Cardiac muscle cell (in vitro differentiated cells and primary cell): ENCODE data around the gene TM2D1. TPM values are rescaled to one million over a fixed set of nuclear protein-coding genes. Genes with fewer than 3 reads are reported as not detected.
A peak's percentile ranks its signal among the peaks of the same experiment; 100 is the strongest.
"Not testable (repeated sequence)": the region's sequence is repeated elsewhere in the genome, so short reads cannot be mapped to it uniquely, and the experiment has no call there.

ENCODE experiments used
- DNase-seq, 2 donors: peaks; one replicate each; pipeline versions ENCODE4 v3.0.0 to v3.0.0-alpha.2; 2010 to 2017; ENCODE audit warnings: low read depth in 1 of 2, low spot score in 1 of 2
- H3K27ac ChIP-seq: fragments of 200-600 bp; sonication (generic); 2 replicates; pipeline ENCODE4 v1.5.1; 2016
- H3K27me3 ChIP-seq: fragments of 200-600 bp; sonication (generic); 2 replicates; pipeline ENCODE4 v1.6.0; 2016; ENCODE audit warnings: control low read depth
- H3K36me3 ChIP-seq: fragments of 200-600 bp; sonication (generic); 2 replicates; pipeline ENCODE4 v1.5.1; 2016; ENCODE audit warnings: control low read depth
- H3K4me1 ChIP-seq: fragments of 200-600 bp; sonication (generic); 2 replicates; pipeline ENCODE4 v1.8.1; 2017; ENCODE audit warnings: low read depth, mild to moderate bottlenecking, mixed run types
- H3K4me3 ChIP-seq: fragments of 200-600 bp; sonication (generic); 2 replicates; pipeline ENCODE4 v1.5.1; 2016; ENCODE audit warnings: mild to moderate bottlenecking
- H3K9me3 ChIP-seq: fragments of 200-600 bp; sonication (generic); 2 replicates; pipeline ENCODE4 v1.5.1; 2017; ENCODE audit warnings: low read depth, mild to moderate bottlenecking, control low read depth
- CTCF ChIP-seq: IDR thresholded peaks from 2 replicates; pipeline ENCODE4 v1.5.1; 2012; ENCODE audit warnings: low read depth, mild to moderate bottlenecking, low read length
- polyA plus RNA-seq: library from polyadenylated mRNA; unstranded; fragments of >200 nt; fragmentation: Nextera tagmentation; extraction: Ambion mirVana; gene quantifications from 2 replicates; pipeline ENCODE4 v1.2.1, GENCODE V29; 2016
- total RNA-seq: library from RNA; depleted of rRNA; stranded (reverse); fragments of >200 nt; gene quantifications from 2 replicates; pipeline ENCODE4 v1.2.3, GENCODE V29; 2016

Gene TM2D1
- total and polyA plus RNA-seq, 2 experiments from 2014 or later: 46.4 to 97.8 TPM

GRCh38 chr1:61692155-61692800 lies 32.7 kb downstream of the TM2D1 start:
- Histone ChIP-seq H3K27me3 (no peaks in the 10 kb centered on the region), H3K36me3 (peaks cover 4% of the 10 kb centered on the region), H3K9me3 (no peaks in the 10 kb centered on the region), H3K27ac (no peak overlapping the region), H3K4me1 (no peaks in the 10 kb centered on the region), H3K4me3 (no peak overlapping the region)
- no peak for TF ChIP-seq CTCF
- DNase-seq: peak in 1 of 2 donors; percentile 35

GRCh38 chr1:61687901-61688300 lies 37.0 kb downstream of the TM2D1 start:
- H3K27me3 ChIP-seq: no peaks in the 10 kb centered on the region
- no peak overlapping the region for H3K27ac ChIP-seq
- no peak for TF ChIP-seq CTCF
- no peak overlapping the region for H3K4me3 ChIP-seq
- no peaks in the 10 kb centered on the region for H3K4me1 ChIP-seq
- no peaks in the 10 kb centered on the region for H3K9me3 ChIP-seq
- no peak for DNase-seq
- H3K36me3 ChIP-seq: peaks cover 4% of the 10 kb centered on the region

GRCh38 chr1:61682891-61683290 lies 42.0 kb downstream of the TM2D1 start:
- H3K27me3 ChIP-seq: no peaks in the 10 kb centered on the region
- no peak overlapping the region for H3K27ac ChIP-seq
- no peak for DNase-seq
- H3K9me3 ChIP-seq: no peaks in the 10 kb centered on the region
- H3K4me1 ChIP-seq: no peaks in the 10 kb centered on the region
- TF ChIP-seq CTCF: no peak
- H3K4me3 ChIP-seq: no peak overlapping the region
- peaks cover 5% of the 10 kb centered on the region for H3K36me3 ChIP-seq

- Histone ChIP-seq H3K27me3 (no peaks in the 10 kb centered on the region), H3K9me3 (no peaks in the 10 kb centered on the region), H3K36me3 (peaks cover 5% of the 10 kb centered on the region), H3K4me1 (no peaks in the 10 kb centered on the region), H3K27ac (no peak overlapping the region), H3K4me3 (no peak overlapping the region)
- no peak for TF ChIP-seq CTCF
- no peak for DNase-seq
Measured at GRCh38 chr1:61680500-61680899, 44.4 kb downstream of the TM2D1 start.

- H3K27ac ChIP-seq, DNase-seq, H3K36me3 ChIP-seq, H3K9me3 ChIP-seq, H3K27me3 ChIP-seq, H3K4me3 ChIP-seq, H3K4me1 ChIP-seq: not testable (repeated sequence)
Measured at GRCh38 chr1:61676881-61677280, 48.1 kb downstream of the TM2D1 start.

- no peaks in the 10 kb centered on the region for H3K9me3 ChIP-seq
- H3K36me3 ChIP-seq: no peaks in the 10 kb centered on the region
- H3K4me3 ChIP-seq: no peak overlapping the region
- DNase-seq: no peak
- no peaks in the 10 kb centered on the region for H3K27me3 ChIP-seq
- no peak for TF ChIP-seq CTCF
- H3K4me1 ChIP-seq: no peaks in the 10 kb centered on the region
- H3K27ac ChIP-seq: no peak overlapping the region
Measured at GRCh38 chr1:61674221-61674620, 50.7 kb downstream of the TM2D1 start.
